NCI-H1436 (cell line): Measurements from ENCODE around the gene POLR2J3.
"Not testable (repeated sequence)": the region's sequence is repeated elsewhere in the genome, so short reads cannot be mapped to it uniquely, and the experiment has no call there.

Source experiments
- DNase-seq: peaks from one replicate; lab custom pipeline; 2025; lab: John Stamatoyannopoulos, UW

Gene POLR2J3

GRCh38 chr7:102572261-102573239, at the start of gene POLR2J3:
Gene POLR2J3, minus strand, starts transcription at chr7:102572583. Its CDS starts 62 bp downstream, at chr7:102572521.
- not testable (repeated sequence) for DNase-seq

GRCh38 chr7:102618122-102618521, 45.7 kb upstream of the POLR2J3 start:
- DNase-seq, result not testable (repeated sequence)

GRCh38 chr7:102616507-102617125, 44.2 kb upstream of the POLR2J3 start, which contains the start of gene RASA4:
Gene RASA4, minus strand, starts transcription at chr7:102616756. Its CDS starts 67 bp downstream, at chr7:102616689.
- DNase-seq, result not testable (repeated sequence)

GRCh38 chr7:102615930-102616329, 43.5 kb upstream of the POLR2J3 start:
- DNase-seq, result not testable (repeated sequence)

GRCh38 chr7:102614873-102615272, 42.5 kb upstream of the POLR2J3 start:
- DNase-seq, result not testable (repeated sequence)

GRCh38 chr7:102614346-102614697, 41.9 kb upstream of the POLR2J3 start:
- not testable (repeated sequence) for DNase-seq

- not testable (repeated sequence) for DNase-seq
These were observed 41.4 kb upstream of the POLR2J3 start for GRCh38 chr7:102613575-102614345.

- DNase-seq, result not testable (repeated sequence)
These were observed 39.4 kb upstream of the POLR2J3 start for GRCh38 chr7:102611675-102612325.

- DNase-seq, result not testable (repeated sequence)
These were observed 38.8 kb upstream of the POLR2J3 start for GRCh38 chr7:102611013-102611674.

GRCh38 chr7:102610441-102610840, 38.1 kb upstream of the POLR2J3 start:
- not testable (repeated sequence) for DNase-seq

- DNase-seq, result not testable (repeated sequence)
These were observed 37.4 kb upstream of the POLR2J3 start for GRCh38 chr7:102609734-102610133.

GRCh38 chr7:102606848-102607247, 34.5 kb upstream of the POLR2J3 start:
- not testable (repeated sequence) for DNase-seq

- DNase-seq, result not testable (repeated sequence)
These were observed 32.2 kb upstream of the POLR2J3 start for GRCh38 chr7:102604431-102605145.

- DNase-seq, result not testable (repeated sequence)
These were observed 29.9 kb upstream of the POLR2J3 start for GRCh38 chr7:102602317-102602716.

GRCh38 chr7:102599699-102600098, 27.3 kb upstream of the POLR2J3 start:
- not testable (repeated sequence) for DNase-seq

- DNase-seq, result not testable (repeated sequence)
These were observed 23.7 kb upstream of the POLR2J3 start for GRCh38 chr7:102596036-102596435.

- DNase-seq, result not testable (repeated sequence)
These were observed 21.4 kb upstream of the POLR2J3 start for GRCh38 chr7:102593637-102594334.

- DNase-seq, result not testable (repeated sequence)
These were observed 20.2 kb upstream of the POLR2J3 start for GRCh38 chr7:102592477-102593019.

- DNase-seq, result not testable (repeated sequence)
These were observed 17.5 kb upstream of the POLR2J3 start for GRCh38 chr7:102589857-102590256.
